Subcutaneous adipose tissue (tissue), 4 donors: ENCODE measurements around the gene MBOAT7. TPM values are rescaled to one million over a fixed set of nuclear protein-coding genes. Genes with fewer than 3 reads are reported as not detected.

ENCODE experiments used
- CTCF ChIP-seq: fragments of 450-650 bp; IDR thresholded peaks from one replicate; pipeline ENCODE4 v1.5.1; 2016; ENCODE audit warnings: low read depth, mild to moderate bottlenecking, control low read depth, antibody characterized with exemption, moderate library complexity
- total RNA-seq, 4 donors: library from RNA; depleted of rRNA; stranded (reverse); fragments of >200 nt; gene quantifications; one replicate each; pipeline ENCODE4 v1.1.0, GENCODE V29; 2016

The MBOAT7 gene
- total RNA-seq, 4 donors from 2014 or later = 8.8 to 36.7 (median 21.2) TPM

- no peak for TF ChIP-seq CTCF
These were observed 18.8 kb upstream of the MBOAT7 start for GRCh38 chr19:54207983-54208783.

- no peak for TF ChIP-seq CTCF
These were observed 18.2 kb upstream of the MBOAT7 start for GRCh38 chr19:54207676-54207982.

- TF ChIP-seq CTCF = no peak
These were observed 17.4 kb upstream of the MBOAT7 start for GRCh38 chr19:54206831-54207177.

- TF ChIP-seq CTCF = no peak
These were observed 16.9 kb upstream of the MBOAT7 start for GRCh38 chr19:54206030-54206830.

GRCh38 chr19:54204767-54205468 is 15.5 kb upstream of the MBOAT7 start:
- no peak for TF ChIP-seq CTCF

- no peak for TF ChIP-seq CTCF
These were observed 13.8 kb upstream of the MBOAT7 start for GRCh38 chr19:54203151-54203611.

GRCh38 chr19:54201980-54202379 is 12.6 kb upstream of the MBOAT7 start:
- no peak for TF ChIP-seq CTCF
